BE2C (cell line): Measurements from ENCODE around the gene RSAD2.

Source experiments
- DNase-seq: peaks from one replicate; pipeline ENCODE4 v3.0.0-alpha.2; 2020
- H3K27me3 ChIP-seq: fragments of 250-450 bp; sonication (Bioruptor Pico); 2 replicates; pipeline ENCODE4 v1.5.1; 2020; ENCODE audit warnings: mild to moderate bottlenecking
- H3K36me3 ChIP-seq: fragments of 250-450 bp; sonication (Bioruptor Pico); 2 replicates; pipeline ENCODE4 v1.5.1; 2020; ENCODE audit warnings: mild to moderate bottlenecking
- H3K4me1 ChIP-seq: fragments of 250-450 bp; sonication (Bioruptor Pico); 2 replicates; pipeline ENCODE4 v1.5.1; 2020
- H3K4me3 ChIP-seq: 2 replicates; pipeline ENCODE4 v1.5.1; 2011; ENCODE audit warnings: low read depth, low read length
- H3K9me3 ChIP-seq: fragments of 250-450 bp; sonication (Bioruptor Pico); 2 replicates; pipeline ENCODE4 v1.5.1; 2020
- TF ChIP-seq, protein P1 (sequence below): IDR thresholded peaks from 2 replicates; pipeline ENCODE4 v1.5.1; 2012; ENCODE audit warnings: mild to moderate bottlenecking, low read depth, low read length

RSAD2 gene

DNA sequence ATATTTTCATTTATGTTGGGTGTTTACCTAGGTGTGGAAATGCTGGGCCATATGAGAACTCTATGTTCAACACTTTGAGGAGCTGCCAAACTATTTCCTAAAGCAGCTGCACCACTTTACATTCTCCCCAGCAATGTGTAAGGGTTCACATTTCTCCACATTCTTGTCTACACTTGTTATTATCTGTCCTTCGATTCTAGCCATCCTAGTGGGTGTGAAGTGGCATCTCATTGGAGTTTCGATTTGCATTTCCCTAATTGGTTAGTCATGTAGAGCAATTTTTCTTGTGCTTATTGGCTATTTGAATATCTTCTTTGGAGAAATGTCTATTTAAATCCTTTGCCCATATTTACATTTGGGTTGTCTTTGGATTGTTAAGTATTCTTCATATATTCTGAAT is 61.5 kb downstream of the RSAD2 start:
- Histone ChIP-seq H3K9me3 (no peaks in the 10 kb centered on the region), H3K4me1 (peaks cover 3% of the 10 kb centered on the region; the same call in 1 of the 2 replicates), H3K4me3 (no peak overlapping the region), H3K27me3 (no peaks in the 10 kb centered on the region), H3K36me3 (peaks cover 12% of the 10 kb centered on the region)
- no peak for DNase-seq
- TF ChIP-seq, protein P1, sequence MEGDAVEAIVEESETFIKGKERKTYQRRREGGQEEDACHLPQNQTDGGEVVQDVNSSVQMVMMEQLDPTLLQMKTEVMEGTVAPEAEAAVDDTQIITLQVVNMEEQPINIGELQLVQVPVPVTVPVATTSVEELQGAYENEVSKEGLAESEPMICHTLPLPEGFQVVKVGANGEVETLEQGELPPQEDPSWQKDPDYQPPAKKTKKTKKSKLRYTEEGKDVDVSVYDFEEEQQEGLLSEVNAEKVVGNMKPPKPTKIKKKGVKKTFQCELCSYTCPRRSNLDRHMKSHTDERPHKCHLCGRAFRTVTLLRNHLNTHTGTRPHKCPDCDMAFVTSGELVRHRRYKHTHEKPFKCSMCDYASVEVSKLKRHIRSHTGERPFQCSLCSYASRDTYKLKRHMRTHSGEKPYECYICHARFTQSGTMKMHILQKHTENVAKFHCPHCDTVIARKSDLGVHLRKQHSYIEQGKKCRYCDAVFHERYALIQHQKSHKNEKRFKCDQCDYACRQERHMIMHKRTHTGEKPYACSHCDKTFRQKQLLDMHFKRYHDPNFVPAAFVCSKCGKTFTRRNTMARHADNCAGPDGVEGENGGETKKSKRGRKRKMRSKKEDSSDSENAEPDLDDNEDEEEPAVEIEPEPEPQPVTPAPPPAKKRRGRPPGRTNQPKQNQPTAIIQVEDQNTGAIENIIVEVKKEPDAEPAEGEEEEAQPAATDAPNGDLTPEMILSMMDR: no peak

DNA sequence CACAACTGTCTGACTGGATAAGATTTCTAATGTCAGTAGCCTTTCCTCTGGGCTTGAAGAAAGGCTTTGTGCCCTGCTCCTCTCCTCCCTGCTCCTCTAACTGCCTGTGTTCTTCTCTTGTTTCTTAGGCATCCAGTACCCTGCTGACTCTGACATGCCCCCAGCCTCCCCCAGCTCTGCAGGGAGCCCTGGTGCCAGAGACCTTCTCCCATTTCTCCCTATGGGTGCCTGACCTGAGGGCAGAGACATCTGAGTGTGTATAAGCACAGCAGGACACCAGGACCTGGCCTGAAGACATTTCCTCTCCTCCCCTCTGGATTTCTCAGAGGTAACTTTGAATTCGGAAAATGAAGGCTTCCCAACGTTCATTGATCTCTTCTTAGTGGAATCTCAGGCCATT is 63.2 kb downstream of the RSAD2 start:
- Histone ChIP-seq H3K27me3 (no peaks in the 10 kb centered on the region), H3K4me1 (peaks cover 3% of the 10 kb centered on the region; the same call in 1 of the 2 replicates), H3K9me3 (no peaks in the 10 kb centered on the region), H3K4me3 (no peak overlapping the region), H3K36me3 (peaks cover 16% of the 10 kb centered on the region)
- TF ChIP-seq, protein P1: no peak
- DNase-seq: no peak

DNA sequence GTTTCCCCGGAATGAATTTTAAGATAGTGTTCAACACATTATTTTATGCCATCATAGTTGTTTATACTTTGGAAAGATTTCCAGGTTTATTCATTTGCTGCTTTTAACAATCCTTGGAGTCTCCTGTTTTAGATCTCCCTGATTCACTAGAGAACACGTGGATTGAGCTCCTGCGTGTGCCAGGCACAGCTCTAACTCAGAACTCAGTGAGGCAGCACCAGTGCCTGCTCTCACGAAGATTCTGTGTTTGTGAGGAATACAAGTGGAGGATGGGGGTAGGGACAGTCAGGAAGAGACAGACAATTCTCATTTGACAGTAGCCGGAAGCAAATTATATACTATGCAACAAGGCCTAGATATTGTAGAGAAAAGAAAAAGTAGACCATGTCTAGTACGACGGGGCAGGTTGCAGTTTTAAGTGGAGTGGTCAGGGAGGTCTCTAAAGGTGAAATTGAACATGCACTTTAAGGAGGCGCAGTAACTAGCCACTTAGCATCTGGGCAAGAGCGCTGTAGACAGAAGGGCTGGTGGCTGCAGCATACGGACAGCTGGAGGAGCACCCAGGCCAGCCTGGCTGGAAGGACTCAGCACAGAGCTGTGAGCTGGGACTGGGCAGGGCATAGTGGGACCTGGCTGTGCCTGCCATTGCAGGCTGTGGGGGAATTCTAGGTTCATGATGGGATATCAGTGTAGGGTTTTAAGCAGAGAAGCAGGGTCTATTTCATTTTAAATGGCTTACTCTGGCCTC is 63.9 kb downstream of the RSAD2 start:
- TF ChIP-seq, protein P1: no peak
- no peak overlapping the region for H3K4me3 ChIP-seq
- H3K4me1 ChIP-seq: peaks cover 3% of the 10 kb centered on the region; the same call in 1 of the 2 replicates
- H3K27me3 ChIP-seq: no peaks in the 10 kb centered on the region
- peaks cover 16% of the 10 kb centered on the region for H3K36me3 ChIP-seq
- no peak for DNase-seq
- H3K9me3 ChIP-seq: no peaks in the 10 kb centered on the region

DNA sequence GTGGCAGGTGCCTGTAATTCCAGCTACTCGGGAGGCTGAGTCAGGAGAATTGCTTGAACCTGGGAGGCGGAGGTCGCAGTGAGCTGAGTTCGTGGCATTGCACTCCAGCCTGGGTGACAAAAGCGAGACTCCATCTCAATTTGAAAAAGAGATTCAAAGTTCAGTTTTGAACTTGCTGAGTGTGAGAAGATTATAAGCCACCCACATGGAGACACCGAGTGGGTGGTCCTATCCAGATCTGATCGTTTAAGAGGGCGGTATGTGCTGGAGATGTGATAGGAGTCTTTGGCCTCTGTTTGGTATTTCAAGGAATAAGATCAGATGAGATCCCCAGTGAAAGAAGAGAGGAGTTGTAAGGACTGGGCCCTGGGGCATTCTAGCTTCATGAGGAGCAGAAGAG is 65.3 kb downstream of the RSAD2 start:
- H3K27me3 ChIP-seq: no peaks in the 10 kb centered on the region
- H3K9me3 ChIP-seq: no peaks in the 10 kb centered on the region
- peaks cover 16% of the 10 kb centered on the region for H3K36me3 ChIP-seq
- TF ChIP-seq, protein P1: no peak
- no peak for DNase-seq
- peaks cover 3% of the 10 kb centered on the region; the same call in 1 of the 2 replicates for H3K4me1 ChIP-seq
- H3K4me3 ChIP-seq: no peak overlapping the region

DNA sequence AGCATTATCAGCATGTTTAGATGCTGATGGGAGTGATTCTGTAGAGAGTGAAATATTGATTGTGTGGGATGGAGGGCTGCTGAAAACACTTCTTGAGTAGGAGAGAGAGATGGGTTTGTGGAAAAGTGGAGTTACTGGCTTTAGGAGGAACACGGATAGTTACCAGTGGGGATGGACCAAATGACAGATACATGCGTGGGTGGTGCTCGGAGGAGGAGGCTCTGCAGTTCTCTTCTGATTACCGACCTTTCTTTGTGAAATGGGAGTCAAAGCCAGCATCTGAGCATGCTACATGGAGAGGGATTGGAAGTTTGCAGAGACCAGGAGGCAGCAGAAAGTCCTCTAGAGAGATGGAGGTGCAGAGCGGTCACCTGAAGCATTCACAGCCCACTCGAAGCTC is 65.9 kb downstream of the RSAD2 start:
- peaks cover 3% of the 10 kb centered on the region; the same call in 1 of the 2 replicates for H3K4me1 ChIP-seq
- H3K9me3 ChIP-seq: no peaks in the 10 kb centered on the region
- H3K36me3 ChIP-seq: peaks cover 18% of the 10 kb centered on the region
- no peaks in the 10 kb centered on the region for H3K27me3 ChIP-seq
- no peak for DNase-seq
- TF ChIP-seq, protein P1: no peak
- no peak overlapping the region for H3K4me3 ChIP-seq

DNA sequence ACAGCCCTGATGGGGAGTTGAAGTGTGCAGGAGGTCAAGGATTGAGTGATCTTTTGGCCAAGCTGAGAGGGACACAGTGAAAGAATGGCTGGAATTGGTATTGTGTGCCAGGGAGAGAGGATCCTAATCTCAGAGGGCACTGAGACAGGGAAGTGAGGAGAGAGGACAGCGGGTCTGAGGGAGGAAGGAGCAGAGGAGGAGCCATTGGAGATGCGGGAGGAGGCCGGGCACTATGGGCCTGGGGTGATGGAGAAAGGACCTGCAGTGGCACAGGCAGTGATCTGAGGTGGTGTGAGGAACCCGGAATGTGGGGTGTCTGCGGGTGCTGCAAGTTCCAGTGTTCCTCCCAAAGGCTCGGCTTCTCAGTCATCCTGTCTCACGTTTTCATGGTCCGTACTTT is 66.4 kb downstream of the RSAD2 start:
- Histone ChIP-seq H3K4me1 (peaks cover 3% of the 10 kb centered on the region; the same call in 1 of the 2 replicates), H3K36me3 (peaks cover 18% of the 10 kb centered on the region), H3K9me3 (no peaks in the 10 kb centered on the region), H3K27me3 (no peaks in the 10 kb centered on the region), H3K4me3 (no peak overlapping the region)
- TF ChIP-seq, protein P1: no peak
- DNase-seq: no peak
